Endothelial cell of umbilical vein (primary cell): ENCODE data around the gene CADPS. TPM values are rescaled to one million over a fixed set of nuclear protein-coding genes. Genes with fewer than 3 reads are reported as not detected.

ENCODE experiments used
- BruUV-seq: library from RNA; stranded (reverse); fragments of 400-500 nt; replicated peaks from 2 replicates; lab custom pipeline; 2021; lab: Mats Ljungman, UMichigan
- CTCF ChIA-PET: fragments of 300-600, 350-600 bp; sonication (Branson Sonifier 250); formaldehyde crosslinking; loops from one replicate; lab custom pipeline; 2021; ENCODE audit warnings: antibody characterized with exemption, inconsistent platforms; lab: Charles Lee
- POLR2A ChIA-PET: fragments of 300-600, 350-600 bp; sonication (Branson Sonifier 250); formaldehyde crosslinking; loops from one replicate; lab custom pipeline; 2021; ENCODE audit warnings: antibody characterized with exemption, inconsistent platforms; lab: Charles Lee
- DNase-seq: peaks from one replicate; pipeline ENCODE4 v3.0.0-alpha.2; 2011; ENCODE audit warnings: low read depth, low spot score
- FAIRE-seq: peaks from 2 replicates; lab custom pipeline; 2011; peaks lifted over from hg19 to GRCh38; lab: Jason Lieb, UNC
- H2AFZ ChIP-seq: 2 replicates; pipeline ENCODE4 v1.6.0; 2012; ENCODE audit warnings: low read depth, low read length, control low read depth, inconsistent platforms
- H3K27ac ChIP-seq: 2 replicates; pipeline ENCODE4 v1.5.1; 2011; ENCODE audit warnings: low read depth, mild to moderate bottlenecking, control low read depth, low read length, moderate library complexity; ENCODE audit not compliant: insufficient read depth
- H3K27me3 ChIP-seq, 2 experiments: 2 replicates each; pipeline versions ENCODE4 v1.6.0 to v1.6.1; 2011; ENCODE audit warnings: low read length in 2 of 2, mixed read lengths in 1 of 2; ENCODE audit not compliant: control insufficient read depth in 2 of 2, insufficient read depth in 2 of 2
- H3K36me3 ChIP-seq, 2 experiments: 2 replicates in 1 of 2; 3 replicates in 1 of 2; pipeline ENCODE4 v1.5.1; 2011; ENCODE audit warnings: low read length in 2 of 2, mild to moderate bottlenecking in 1 of 2, moderate library complexity in 1 of 2; ENCODE audit not compliant: control insufficient read depth in 2 of 2, insufficient read depth in 2 of 2; ENCODE audit errors: extremely low read depth in 1 of 2
- H3K4me1 ChIP-seq: 3 replicates; pipeline ENCODE4 v1.5.1; 2011; ENCODE audit warnings: mild to moderate bottlenecking, low read length; ENCODE audit not compliant: control insufficient read depth, insufficient read depth; ENCODE audit errors: extremely low read depth
- H3K4me2 ChIP-seq: 2 replicates; pipeline ENCODE4 v1.6.1; 2011; ENCODE audit warnings: low read length, control low read depth, mixed read lengths; ENCODE audit not compliant: insufficient read depth
- H3K4me3 ChIP-seq, 3 experiments: fragments of 200-600 bp in 1 of 3; sonication (generic), shearing (Covaris generic) in 1 of 3; replicated peaks in 1 of 3; 2 replicates each; pipeline ENCODE4 v1.5.1; 2011 to 2016; ENCODE audit warnings: control low read depth in 3 of 3, low read length in 3 of 3, mild to moderate bottlenecking in 2 of 3, inconsistent platforms in 1 of 3, low read depth in 1 of 3, moderate library complexity in 1 of 3; ENCODE audit not compliant: insufficient read depth in 1 of 3
- H3K79me2 ChIP-seq: 2 replicates; pipeline ENCODE4 v1.6.0; 2012; ENCODE audit warnings: low read length, inconsistent platforms; ENCODE audit not compliant: control insufficient read depth, insufficient read depth
- H3K9ac ChIP-seq: replicated peaks from 2 replicates; pipeline ENCODE3; 2011; ENCODE audit warnings: low read length, control low read depth; ENCODE audit not compliant: insufficient read depth; ENCODE audit errors: extremely low read depth
- H3K9me1 ChIP-seq: replicated peaks from 3 replicates; pipeline ENCODE4 v1.6.0; 2011; ENCODE audit warnings: mild to moderate bottlenecking, low read length; ENCODE audit not compliant: control insufficient read depth, insufficient read depth; ENCODE audit errors: extremely low read depth
- H3K9me3 ChIP-seq: replicated peaks from 2 replicates; pipeline ENCODE4 v1.5.1; 2012; ENCODE audit warnings: low read length, inconsistent platforms; ENCODE audit not compliant: control insufficient read depth, insufficient read depth
- H4K20me1 ChIP-seq: replicated peaks from 2 replicates; pipeline ENCODE3; 2011; ENCODE audit warnings: mild to moderate bottlenecking, low read length; ENCODE audit not compliant: control insufficient read depth, insufficient read depth; ENCODE audit errors: extremely low read depth
- CTCF ChIP-seq, 2 donors: IDR thresholded peaks; 1 replicate in 1 of 2; 2 replicates in 1 of 2; pipeline ENCODE4 v1.5.1; 2011; ENCODE audit warnings: low read length in 2 of 2, mild to moderate bottlenecking in 2 of 2, moderate library complexity in 2 of 2, control low read depth in 1 of 2, inconsistent platforms in 1 of 2, low read depth in 1 of 2; ENCODE audit not compliant: insufficient read depth in 1 of 2; ENCODE audit errors: extremely low read depth in 1 of 2
- EZH2 ChIP-seq: IDR thresholded peaks from 2 replicates; pipeline ENCODE4 v1.6.1; 2012; ENCODE audit warnings: borderline replicate concordance, low read depth, mild to moderate bottlenecking, moderate library complexity, low read length, inconsistent platforms; ENCODE audit not compliant: severe bottlenecking
- FOS ChIP-seq: IDR thresholded peaks from 2 replicates; pipeline ENCODE4 v1.6.1; 2011; ENCODE audit warnings: mild to moderate bottlenecking, low read length, moderate library complexity, borderline replicate concordance; ENCODE audit not compliant: insufficient read depth
- GATA2 ChIP-seq: IDR thresholded peaks from 2 replicates; pipeline ENCODE4 v1.7.0; 2011; ENCODE audit warnings: low read depth, mild to moderate bottlenecking, moderate library complexity, mixed read lengths, low read length; ENCODE audit not compliant: insufficient read length, insufficient read depth
- JUN ChIP-seq: IDR thresholded peaks from 2 replicates; pipeline ENCODE4 v1.6.1; 2011; ENCODE audit warnings: borderline replicate concordance, low read depth; ENCODE audit not compliant: insufficient read length, insufficient read depth
- MYC ChIP-seq: IDR thresholded peaks from one replicate; pipeline ENCODE4 v1.6.1; 2011; ENCODE audit warnings: mild to moderate bottlenecking, low read depth, low read length
- POLR2A ChIP-seq: IDR thresholded peaks from 2 replicates; pipeline ENCODE4 v1.6.1; 2012; ENCODE audit warnings: low read depth, mild to moderate bottlenecking, control low read depth, low read length
- POLR2AphosphoS5 ChIP-seq: IDR thresholded peaks from 2 replicates; pipeline ENCODE4 v1.6.1; 2012; ENCODE audit warnings: low read depth, mild to moderate bottlenecking, control low read depth, low read length, moderate library complexity; ENCODE audit not compliant: insufficient read depth
- dilution Hi-C: fragments of 300-500 bp; cut with MboI; formaldehyde crosslinking; loops from one replicate; pipeline ENCODE4 v1.15.0; 2019; ENCODE audit warnings: low sequenced_read_pairs; ENCODE audit not compliant: extremely low pct_ligation_motif_present
- intact Hi-C: fragments of 100-400 bp; cut with micrococcal nuclease; formaldehyde crosslinking; loops from one replicate; pipeline ENCODE4 v1.10.0; 2022
- polyA plus RNA-seq, 4 experiments: library from polyadenylated mRNA; depleted of rRNA in 3 of 4; stranded (reverse) in 3 of 4; unstranded in 1 of 4; fragments of >200 nt; gene quantifications; 2 replicates each; pipeline versions ENCODE4 v1.2.1 to v1.2.3, GENCODE V29; 2011 to 2012; ENCODE audit warnings: missing spikeins in 1 of 4
- total RNA-seq: library from RNA; stranded (reverse); gene quantifications from 2 replicates; pipeline ENCODE4 v1.2.3, GENCODE V29; 2021
- TF ChIP-seq, protein P1 (sequence below): IDR thresholded peaks from 2 replicates; pipeline ENCODE4 v1.6.1; 2011; ENCODE audit not compliant: insufficient read depth, insufficient read length

The CADPS gene
- total and polyA plus RNA-seq, 2 donors (not counting 3 experiments of a cell fraction or from before 2014, with no cell fraction given) = not detected

DNA sequence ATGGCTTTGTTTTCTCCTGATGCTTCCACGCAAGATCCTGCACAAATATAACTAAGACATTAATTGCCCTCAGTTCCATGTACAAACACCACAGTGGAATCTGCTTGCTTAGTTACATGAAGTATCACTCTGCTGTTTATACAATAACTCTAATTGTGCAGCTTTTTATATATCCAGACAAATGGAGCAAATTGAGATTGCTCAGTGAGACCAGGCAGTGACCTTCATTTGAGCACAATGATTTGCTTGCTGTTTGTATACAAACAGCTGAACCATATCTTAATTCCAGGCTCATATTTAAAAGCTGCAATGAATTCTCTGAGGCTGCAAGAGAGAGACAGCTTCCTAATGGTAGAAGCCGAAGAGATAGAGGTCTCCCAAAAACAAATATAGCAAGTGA, 243.7 kb downstream of the CADPS start:
- no peaks in the 10 kb centered on the region for H3K9me1 ChIP-seq
- FAIRE-seq = no peak
- no peak for TF ChIP-seq FOS
- no peak for TF ChIP-seq EZH2
- no peak for TF ChIP-seq CTCF (IDR thresholded peaks at IDR 0.05; ENCODE audit: extremely low read depth in 1 of 2, insufficient read depth in 1 of 2, low read depth in 1 of 2, low read length in 2 of 2)
- DNase-seq = no peak
- no peak overlapping the region for H3K27ac ChIP-seq
- no peak overlapping the region for H3K4me2 ChIP-seq
- H3K4me1 ChIP-seq = no peaks in the 10 kb centered on the region
- no peak overlapping the region for H3K9ac ChIP-seq
- H3K4me3 ChIP-seq = no peak overlapping the region
- no peaks in the 10 kb centered on the region for H4K20me1 ChIP-seq
- dilution Hi-C loops = no loop called here
- intact Hi-C loops = no loop called here
- ChIA-PET POLR2A (no interaction called here), CTCF (no interaction called here)
- H3K9me3 ChIP-seq = no peaks in the 10 kb centered on the region
- H2AFZ ChIP-seq = no peak overlapping the region
- H3K36me3 ChIP-seq = no peaks in the 10 kb centered on the region
- H3K27me3 ChIP-seq = peaks cover 9 to 14% of the 10 kb centered on the region in 2 experiments
- no peaks in the 10 kb centered on the region for H3K79me2 ChIP-seq
- no TSS peak for BruUV-seq

DNA sequence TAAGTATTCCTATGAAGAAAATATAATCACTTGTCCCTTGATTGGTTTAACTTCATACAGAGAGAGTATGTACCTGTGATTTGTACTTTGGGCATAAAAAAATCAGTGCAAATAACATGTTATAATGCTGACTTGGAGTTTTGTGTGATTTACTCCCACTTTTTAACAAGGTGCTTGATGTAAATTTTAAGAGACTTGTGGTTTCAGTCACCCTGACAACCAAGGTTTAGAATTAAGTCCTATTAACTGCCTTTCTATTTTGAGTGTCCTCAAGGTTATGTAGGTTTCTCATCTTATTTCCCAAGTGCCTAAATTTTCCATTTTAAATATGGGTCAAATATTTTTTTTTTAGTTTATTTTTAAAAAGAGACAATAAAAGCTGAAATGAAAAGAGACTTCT, 244.6 kb downstream of the CADPS start:
- no peak for TF ChIP-seq MYC
- no peak for TF ChIP-seq CTCF (IDR thresholded peaks at IDR 0.05; ENCODE audit: extremely low read depth in 1 of 2, insufficient read depth in 1 of 2, low read depth in 1 of 2, low read length in 2 of 2)
- no peak for TF ChIP-seq FOS
- TF ChIP-seq JUN = no peak
- TF ChIP-seq POLR2A = no peak
- TF ChIP-seq, protein P1, sequence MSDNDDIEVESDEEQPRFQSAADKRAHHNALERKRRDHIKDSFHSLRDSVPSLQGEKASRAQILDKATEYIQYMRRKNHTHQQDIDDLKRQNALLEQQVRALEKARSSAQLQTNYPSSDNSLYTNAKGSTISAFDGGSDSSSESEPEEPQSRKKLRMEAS = no peak
- TF ChIP-seq POLR2AphosphoS5 = no peak
- no peak for TF ChIP-seq GATA2
- no peak for TF ChIP-seq EZH2
- H3K9me3 ChIP-seq = no peaks in the 10 kb centered on the region
- no peaks in the 10 kb centered on the region for H3K4me1 ChIP-seq
- H2AFZ ChIP-seq = no peak overlapping the region
- H3K27me3 ChIP-seq = peaks cover 9 to 16% of the 10 kb centered on the region in 2 experiments
- intact Hi-C loops = no loop called here
- BruUV-seq = no TSS peak
- ChIA-PET CTCF (no interaction called here), POLR2A (no interaction called here)
- DNase-seq (no peak), FAIRE-seq (no peak)
- no peaks in the 10 kb centered on the region for H4K20me1 ChIP-seq
- H3K79me2 ChIP-seq = no peaks in the 10 kb centered on the region
- H3K9me1 ChIP-seq = no peaks in the 10 kb centered on the region
- H3K4me3 ChIP-seq = no peak overlapping the region
- H3K4me2 ChIP-seq = no peak overlapping the region
- no peak overlapping the region for H3K9ac ChIP-seq
- dilution Hi-C loops = no loop called here
- H3K27ac ChIP-seq = no peak overlapping the region
- H3K36me3 ChIP-seq = no peaks in the 10 kb centered on the region
